Skeletal muscle tissue (tissue), 5 donors: ENCODE results near the gene IL4I1. TPM values are rescaled to one million over a fixed set of nuclear protein-coding genes. Genes with fewer than 3 reads are reported as not detected.

Experiments
- H3K27ac ChIP-seq: one replicate; pipeline ENCODE4 v1.7.0; 2013; ENCODE audit warnings: mild to moderate bottlenecking, low read depth, low read length, inconsistent platforms
- H3K27me3 ChIP-seq, 3 donors: one replicate each; pipeline ENCODE4 v1.7.0; 2013; ENCODE audit warnings: low read length in 3 of 3; ENCODE audit not compliant: control insufficient read depth in 3 of 3, insufficient read depth in 3 of 3
- H3K36me3 ChIP-seq, 3 donors: one replicate each; pipeline ENCODE4 v1.7.0; 2013; ENCODE audit warnings: low read length in 3 of 3; ENCODE audit not compliant: control insufficient read depth in 3 of 3, insufficient read depth in 3 of 3
- H3K4me1 ChIP-seq, 3 donors: one replicate each; pipeline ENCODE4 v1.7.0; 2013; ENCODE audit warnings: low read length in 3 of 3, mild to moderate bottlenecking in 3 of 3; ENCODE audit not compliant: control insufficient read depth in 3 of 3, insufficient read depth in 3 of 3
- H3K4me3 ChIP-seq, 3 donors: one replicate each; pipeline ENCODE4 v1.7.0; 2013; ENCODE audit warnings: low read length in 3 of 3
- H3K9ac ChIP-seq, 3 donors: one replicate each; pipeline ENCODE4 v1.7.0; 2013; ENCODE audit warnings: low read length in 3 of 3, mild to moderate bottlenecking in 3 of 3, moderate library complexity in 2 of 3, low read depth in 1 of 3
- H3K9me3 ChIP-seq, 3 donors: one replicate each; pipeline ENCODE4 v1.7.0; 2013; ENCODE audit warnings: low read length in 3 of 3; ENCODE audit not compliant: control insufficient read depth in 3 of 3
- small RNA-seq: library from RNA; depleted of rRNA; stranded (forward); fragments of <200 nt; gene quantifications from one replicate; pipeline ENCODE3, GENCODE V24; 2014
- total RNA-seq: library from RNA; depleted of rRNA; stranded (reverse); fragments of >200 nt; gene quantifications from one replicate; pipeline ENCODE4 v1.2.3, GENCODE V29; 2014
- donor health status: Osteomylitis.

The IL4I1 gene
- total RNA-seq, 1 donor from 2014 or later, result 0.52 TPM

- peaks cover 16 to 27% (median 19%) of the 10 kb centered on the region in 3 donors for H3K4me1 ChIP-seq
- peaks cover 0 to 3% (median 0%) of the 10 kb centered on the region in 3 donors for H3K9me3 ChIP-seq
- H3K4me3 ChIP-seq, result no peak overlapping the region
- no peaks in the 10 kb centered on the region for H3K27me3 ChIP-seq
- peaks cover 0 to 3% (median 0%) of the 10 kb centered on the region in 3 donors for H3K36me3 ChIP-seq
- H3K27ac ChIP-seq, result no peak overlapping the region
- no peak overlapping the region for H3K9ac ChIP-seq
These were observed 50.3 kb downstream of the IL4I1 start for GRCh38 chr19:49846408-49846807.

DNA sequence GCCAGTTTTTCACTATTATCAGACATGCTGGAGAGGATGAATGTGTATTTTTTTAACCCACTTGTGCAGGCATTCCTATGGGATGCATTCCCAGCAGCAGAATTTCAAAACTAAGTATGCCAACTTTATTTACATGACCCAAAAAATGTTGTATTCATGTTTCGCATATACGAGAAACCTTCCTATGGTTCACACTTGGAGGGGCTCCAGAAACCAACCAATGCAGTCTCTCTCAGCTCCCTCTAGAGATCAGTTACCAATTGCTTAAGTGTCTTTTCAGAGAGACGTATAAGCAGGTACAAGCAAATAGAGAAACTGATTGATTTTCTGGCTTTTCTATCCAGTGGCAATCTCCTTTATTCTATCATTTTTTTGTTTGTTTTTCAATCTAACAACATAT, 51.3 kb downstream of the IL4I1 start:
- H3K36me3 ChIP-seq, result peaks cover 3 to 6% (median 5%) of the 10 kb centered on the region in 3 donors
- H3K9me3 ChIP-seq, result peaks cover 0 to 3% (median 0%) of the 10 kb centered on the region in 3 donors
- H3K27me3 ChIP-seq, result no peaks in the 10 kb centered on the region
- peaks cover 16 to 27% (median 19%) of the 10 kb centered on the region in 3 donors for H3K4me1 ChIP-seq
- H3K9ac ChIP-seq, result no peak overlapping the region
- no peak overlapping the region for H3K4me3 ChIP-seq
- no peak overlapping the region for H3K27ac ChIP-seq

DNA sequence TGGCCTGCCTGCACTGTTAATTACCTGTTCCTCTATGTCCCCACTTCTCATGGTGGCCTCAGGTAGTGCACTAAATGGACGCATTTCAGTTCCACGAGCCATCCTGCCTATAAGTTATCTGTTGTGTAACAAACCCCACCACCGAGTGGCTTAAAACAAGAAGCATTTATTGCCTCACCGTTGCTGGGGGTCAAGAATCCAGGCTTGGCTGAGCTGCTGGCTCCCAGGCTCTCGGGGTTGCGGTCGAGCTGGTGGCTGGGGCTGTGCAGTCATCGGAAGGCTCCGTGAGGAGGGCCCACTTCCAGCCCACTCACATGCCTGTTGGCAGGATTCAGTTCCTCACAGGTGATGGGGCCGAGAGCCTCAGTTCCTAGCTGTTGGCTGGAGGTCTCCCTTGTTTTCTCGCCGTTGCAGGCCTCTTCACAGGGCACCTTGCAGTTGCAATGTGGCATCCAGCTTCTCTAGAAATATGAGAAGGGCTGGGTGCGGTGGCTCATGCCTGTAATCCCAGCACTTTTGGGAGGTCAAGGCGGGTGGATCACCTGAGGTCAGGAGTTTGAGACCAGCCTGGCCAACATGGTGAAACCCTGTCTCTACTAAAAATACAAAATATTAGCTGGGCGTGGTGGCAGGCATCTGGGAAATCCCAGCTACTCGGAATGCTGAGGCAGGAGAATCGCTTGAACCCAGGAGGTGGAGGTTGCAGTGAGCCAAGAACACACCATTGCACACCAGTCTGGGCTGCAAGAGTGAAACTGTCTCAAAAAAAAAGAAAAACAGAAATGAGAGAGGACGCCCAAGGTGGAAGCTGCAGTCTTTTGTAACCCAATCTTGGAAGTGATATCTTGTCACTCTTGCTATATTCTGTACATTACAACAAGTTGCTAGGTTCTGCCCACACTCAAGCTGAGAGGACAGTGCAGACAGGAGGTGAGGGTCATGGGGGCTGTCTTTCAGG, 52.3 kb downstream of the IL4I1 start:
- H3K9ac ChIP-seq, result peak overlapping the region in 2 of 3 donors; percentile 72 to 74
- peaks cover 12 to 18% (median 12%) of the 10 kb centered on the region in 3 donors for H3K4me1 ChIP-seq
- peaks cover 7 to 11% (median 11%) of the 10 kb centered on the region in 3 donors for H3K36me3 ChIP-seq
- peak overlapping the region; percentile 51 for H3K27ac ChIP-seq
- H3K9me3 ChIP-seq, result peaks cover 0 to under 1% (median 0%) of the 10 kb centered on the region in 3 donors
- H3K27me3 ChIP-seq, result no peaks in the 10 kb centered on the region
- H3K4me3 ChIP-seq, result peak overlapping the region; percentile 30 to 64 (median 51)

GRCh38 chr19:49843265-49843664, 53.4 kb downstream of the IL4I1 start:
- Histone ChIP-seq H3K9me3 (no peaks in the 10 kb centered on the region), H3K9ac (peak overlapping the region in 1 of 3 donors; percentile 25), H3K27ac (no peak overlapping the region)

GRCh38 chr19:49840736-49841249, 55.9 kb downstream of the IL4I1 start:
- H3K9ac ChIP-seq, result no peak overlapping the region
- H3K36me3 ChIP-seq, result peaks cover 30 to 36% (median 35%) of the 10 kb centered on the region in 3 donors
- H3K9me3 ChIP-seq, result no peaks in the 10 kb centered on the region
- peak overlapping the region; percentile 10 for H3K27ac ChIP-seq
- no peak overlapping the region for H3K4me3 ChIP-seq
- peaks cover 12 to 17% (median 14%) of the 10 kb centered on the region in 3 donors for H3K4me1 ChIP-seq
- no peaks in the 10 kb centered on the region for H3K27me3 ChIP-seq

More at GRCh38 chr19:49843265-49843664, 53.4 kb downstream of the IL4I1 start:
- peaks cover 12 to 15% (median 14%) of the 10 kb centered on the region in 3 donors for H3K4me1 ChIP-seq
- H3K4me3 ChIP-seq, result peak overlapping the region in 1 of 3 donors; percentile 45
- H3K36me3 ChIP-seq, result peaks cover 15 to 21% (median 17%) of the 10 kb centered on the region in 3 donors
- H3K27me3 ChIP-seq, result no peaks in the 10 kb centered on the region

- no peak overlapping the region for H3K4me3 ChIP-seq
These were observed 56.4 kb downstream of the IL4I1 start for GRCh38 chr19:49840321-49840720.

GRCh38 chr19:49839713-49840112, 57.0 kb downstream of the IL4I1 start:
- Histone ChIP-seq H3K27ac (no peak overlapping the region), H3K9me3 (no peaks in the 10 kb centered on the region)

More at GRCh38 chr19:49840321-49840720, 56.4 kb downstream of the IL4I1 start:
- no peaks in the 10 kb centered on the region for H3K27me3 ChIP-seq
- no peaks in the 10 kb centered on the region for H3K9me3 ChIP-seq
- H3K27ac ChIP-seq, result peak overlapping the region; percentile 10
- H3K9ac ChIP-seq, result no peak overlapping the region
- peaks cover 12 to 18% (median 14%) of the 10 kb centered on the region in 3 donors for H3K4me1 ChIP-seq
- peaks cover 33 to 38% (median 35%) of the 10 kb centered on the region in 3 donors for H3K36me3 ChIP-seq

More at GRCh38 chr19:49839713-49840112, 57.0 kb downstream of the IL4I1 start:
- Histone ChIP-seq H3K9ac (no peak overlapping the region), H3K4me1 (peaks cover 9 to 22% (median 17%) of the 10 kb centered on the region in 3 donors), H3K27me3 (no peaks in the 10 kb centered on the region), H3K36me3 (peaks cover 37 to 41% (median 39%) of the 10 kb centered on the region in 3 donors), H3K4me3 (no peak overlapping the region)

Small RNA genes within 50 kb of the gene (small RNA-seq; reads per million reads assigned to genes)
- gene MIR4749, result not detected

Other genes starting within 250 kb of the IL4I1 start
- 31.3 TPM for gene IRF3, start 231.0 kb downstream of the IL4I1 start, total RNA-seq
- 4.7 TPM for gene BCL2L12, start 231.0 kb downstream of the IL4I1 start, total RNA-seq
- gene PRMT1, start 219.6 kb downstream of the IL4I1 start, total RNA-seq, result 362 TPM
- gene ADM5, start 207.3 kb downstream of the IL4I1 start, total RNA-seq, result 1.0 TPM
- gene CPT1C, start 205.8 kb downstream of the IL4I1 start, total RNA-seq, result 4.7 TPM
- gene TSKS, start 133.6 kb downstream of the IL4I1 start, total RNA-seq, result under 0.01 TPM
- gene AP2A1, start 129.9 kb downstream of the IL4I1 start, total RNA-seq, result 32.9 TPM
- gene FUZ, start 83.6 kb downstream of the IL4I1 start, total RNA-seq, result 12.5 TPM
- 11.0 TPM for gene MED25, start 78.6 kb downstream of the IL4I1 start, total RNA-seq
- gene PTOV1, start 45.7 kb downstream of the IL4I1 start, total RNA-seq, result 63.7 TPM
- 17.2 TPM for gene PNKP, start 29.3 kb downstream of the IL4I1 start, total RNA-seq
- gene AKT1S1, start 19.5 kb downstream of the IL4I1 start, total RNA-seq, result 3.1 TPM
- 7.3 TPM for gene TBC1D17, start 19.2 kb downstream of the IL4I1 start, total RNA-seq
- 2.1 TPM for gene ATF5, start 32.3 kb upstream of the IL4I1 start, total RNA-seq
- 16.2 TPM for gene NUP62, start 32.6 kb upstream of the IL4I1 start, total RNA-seq
- 1.6 TPM for gene SIGLEC11, start 64.3 kb upstream of the IL4I1 start, total RNA-seq
- 8.9 TPM for gene VRK3, start 128.5 kb upstream of the IL4I1 start, total RNA-seq
- 4.7 TPM for gene ZNF473, start 129.1 kb upstream of the IL4I1 start, total RNA-seq